H9 (cell line): Measurements from ENCODE around the gene MITF. TPM values are rescaled to one million over a fixed set of nuclear protein-coding genes. Genes with fewer than 3 reads are reported as not detected.

Experiments
- DNase-seq: peaks from one replicate; pipeline ENCODE4 v3.0.0-alpha.2; 2017
- H2AFZ ChIP-seq: one replicate; pipeline ENCODE4 v1.6.1; 2013; ENCODE audit warnings: mild to moderate bottlenecking, low read length, control low read depth, moderate library complexity
- H2AK5ac ChIP-seq: 2 replicates; pipeline ENCODE4 v1.6.1; 2013; ENCODE audit warnings: low read length, control low read depth, mixed read lengths; ENCODE audit not compliant: insufficient read length
- H2BK120ac ChIP-seq: one replicate; pipeline ENCODE4 v1.6.1; 2013; ENCODE audit warnings: low read depth, mild to moderate bottlenecking, low read length, control low read depth, inconsistent platforms; ENCODE audit not compliant: poor library complexity, severe bottlenecking
- H2BK12ac ChIP-seq: 2 replicates; pipeline ENCODE4 v1.6.1; 2013; ENCODE audit warnings: low read length, control low read depth, mixed read lengths, low read depth; ENCODE audit not compliant: insufficient read length
- H2BK15ac ChIP-seq: 2 replicates; pipeline ENCODE4 v1.6.1; 2013; ENCODE audit warnings: low read depth, low read length, control low read depth
- H2BK20ac ChIP-seq: one replicate; pipeline ENCODE4 v1.6.1; 2013; ENCODE audit warnings: low read depth, mild to moderate bottlenecking, low read length, control low read depth, inconsistent platforms; ENCODE audit not compliant: poor library complexity, severe bottlenecking
- H2BK5ac ChIP-seq: 2 replicates; pipeline ENCODE4 v1.6.1; 2013; ENCODE audit warnings: low read length, control low read depth, mixed read lengths; ENCODE audit not compliant: insufficient read length
- H3K14ac ChIP-seq: 2 replicates; pipeline ENCODE4 v1.6.1; 2013; ENCODE audit warnings: low read length, control low read depth; ENCODE audit not compliant: insufficient read depth
- H3K18ac ChIP-seq: 2 replicates; pipeline ENCODE4 v1.6.1; 2013; ENCODE audit warnings: low read depth, mild to moderate bottlenecking, mixed read lengths, low read length, control low read depth; ENCODE audit not compliant: insufficient read length
- H3K23ac ChIP-seq: 2 replicates; pipeline ENCODE4 v1.6.1; 2013; ENCODE audit warnings: low read length, control low read depth, mixed read lengths, low read depth; ENCODE audit not compliant: insufficient read length
- H3K23me2 ChIP-seq: 2 replicates; pipeline ENCODE4 v1.6.1; 2013; ENCODE audit warnings: low read depth, mild to moderate bottlenecking, mixed read lengths, low read length, control low read depth; ENCODE audit not compliant: insufficient read length, poor library complexity, severe bottlenecking
- H3K27ac ChIP-seq: 2 replicates; pipeline ENCODE4 v1.5.1; 2013; ENCODE audit warnings: low read length, control low read depth, mixed read lengths, low read depth; ENCODE audit not compliant: insufficient read length
- H3K27me3 ChIP-seq: 2 replicates; pipeline ENCODE4 v1.6.1; 2013; ENCODE audit warnings: low read length, control low read depth, inconsistent platforms; ENCODE audit not compliant: insufficient read depth
- H3K4ac ChIP-seq: 2 replicates; pipeline ENCODE4 v1.6.1; 2013; ENCODE audit warnings: low read depth, mild to moderate bottlenecking, control low read depth, inconsistent platforms, low read length, moderate library complexity
- H3K4me1 ChIP-seq: 2 replicates; pipeline ENCODE4 v1.6.1; 2013; ENCODE audit warnings: low read length, control low read depth, inconsistent platforms; ENCODE audit not compliant: insufficient read depth
- H3K4me2 ChIP-seq: 2 replicates; pipeline ENCODE4 v1.6.1; 2013; ENCODE audit warnings: low read length, control low read depth, mixed read lengths; ENCODE audit not compliant: insufficient read length, insufficient read depth
- H3K56ac ChIP-seq: 2 replicates; pipeline ENCODE4 v1.6.1; 2013; ENCODE audit warnings: low read depth, mild to moderate bottlenecking, mixed read lengths, low read length, control low read depth; ENCODE audit not compliant: insufficient read length
- H3K79me1 ChIP-seq: 2 replicates; pipeline ENCODE4 v1.6.1; 2013; ENCODE audit warnings: low read depth, mild to moderate bottlenecking, moderate library complexity, low read length, control low read depth, inconsistent platforms; ENCODE audit not compliant: insufficient read depth, poor library complexity, severe bottlenecking
- H3K79me2 ChIP-seq: 2 replicates; pipeline ENCODE4 v1.6.1; 2013; ENCODE audit warnings: low read length, control low read depth, inconsistent platforms; ENCODE audit not compliant: insufficient read depth
- H3K9ac ChIP-seq: 2 replicates; pipeline ENCODE4 v1.6.1; 2013; ENCODE audit warnings: low read length, control low read depth, mixed read lengths; ENCODE audit not compliant: insufficient read length; ENCODE audit errors: extremely low read depth
- H3K9me3 ChIP-seq: one replicate; pipeline ENCODE4 v1.6.1; 2013; ENCODE audit warnings: low read depth, low read length, inconsistent platforms; ENCODE audit not compliant: control insufficient read depth
- H3T11ph ChIP-seq: one replicate; pipeline ENCODE4 v1.6.1; 2013; ENCODE audit warnings: mild to moderate bottlenecking, low read length, control low read depth, inconsistent platforms
- H4K20me1 ChIP-seq: one replicate; pipeline ENCODE4 v1.6.1; 2013; ENCODE audit not compliant: control insufficient read depth, insufficient read length, insufficient read depth
- H4K5ac ChIP-seq: 2 replicates; pipeline ENCODE4 v1.6.1; 2013; ENCODE audit warnings: low read depth, mild to moderate bottlenecking, mixed read lengths, low read length, control low read depth; ENCODE audit not compliant: insufficient read length
- H4K8ac ChIP-seq: replicated peaks from 2 replicates; pipeline ENCODE4 v1.6.1; 2013; ENCODE audit warnings: low read length, control low read depth, mixed read lengths, low read depth; ENCODE audit not compliant: insufficient read length
- H4K91ac ChIP-seq: 2 replicates; pipeline ENCODE4 v1.6.1; 2013; ENCODE audit warnings: low read depth, mild to moderate bottlenecking, moderate library complexity, mixed read lengths, low read length, control low read depth; ENCODE audit not compliant: insufficient read length
- H3K27ac Mint-ChIP-seq, 3 experiments: 2 replicates in 2 of 3; 3 replicates in 1 of 3; pipeline ENCODE4 v1.8.0; 2020 to 2021; ENCODE audit warnings: mixed read lengths in 3 of 3, mild to moderate bottlenecking in 1 of 3, moderate library complexity in 1 of 3
- H3K27me3 Mint-ChIP-seq: 2 replicates; pipeline ENCODE4 v1.8.0; 2021; ENCODE audit warnings: low read depth, mild to moderate bottlenecking, moderate library complexity, mixed read lengths
- H3K36me3 Mint-ChIP-seq, 3 experiments: 2 replicates in 2 of 3; 3 replicates in 1 of 3; pipeline ENCODE4 v1.8.0; 2020 to 2021; ENCODE audit warnings: low read depth in 3 of 3, mixed read lengths in 3 of 3; ENCODE audit not compliant: insufficient read depth in 1 of 3
- H3K4me1 Mint-ChIP-seq, 2 experiments: 2 replicates each; pipeline ENCODE4 v1.8.0; 2020; ENCODE audit warnings: mixed read lengths in 2 of 2
- H3K4me3 Mint-ChIP-seq, 2 experiments: 2 replicates in 1 of 2; 3 replicates in 1 of 2; pipeline ENCODE4 v1.8.0; 2020 to 2021; ENCODE audit warnings: mild to moderate bottlenecking in 2 of 2, mixed read lengths in 2 of 2, moderate library complexity in 1 of 2
- H3K9me3 Mint-ChIP-seq, 2 experiments: 2 replicates in 1 of 2; 3 replicates in 1 of 2; pipeline ENCODE4 v1.8.0; 2020; ENCODE audit warnings: mild to moderate bottlenecking in 2 of 2, mixed read lengths in 2 of 2, moderate library complexity in 1 of 2
- CTCF ChIP-seq: fragments of 200-600 bp; sonication (generic); conservative IDR thresholded peaks from 3 replicates; pipeline ENCODE4 v1.8.0; 2021; ENCODE audit warnings: antibody characterized with exemption, mild to moderate bottlenecking
- WGBS: extraction: QIAGEN DNeasy Blood & Tissue Kit; methylation state at CpG from one replicate; pipeline ENCODE4 v1.1.7; 2013; ENCODE audit warnings: missing lambda C conversion rate, low lambda C conversion rate, mixed read lengths; ENCODE audit not compliant: insufficient read length; ENCODE audit errors: extremely low coverage; 5-methylcytosine and 5-hydroxymethylcytosine counted together
- total RNA-seq: library from RNA; stranded (reverse); gene quantifications from 2 replicates; pipeline ENCODE4 v1.2.1, GENCODE V29; 2021

The MITF gene
- total RNA-seq, 1 experiment from 2014 or later = 0.81 TPM

- no peak overlapping the region for H2BK15ac ChIP-seq
- no peak overlapping the region for H3K9ac ChIP-seq
- H2AK5ac ChIP-seq = no peak overlapping the region
- no peak for TF ChIP-seq CTCF
- H3K27me3 ChIP-seq = no peaks in the 10 kb centered on the region
- no peak overlapping the region for H3K56ac ChIP-seq
- Mint-ChIP-seq H3K4me3 (no peak overlapping the region), H3K27me3 (no peaks in the 10 kb centered on the region), H3K9me3 (no peaks in the 10 kb centered on the region), H3K27ac (no peak overlapping the region), H3K4me1 (peaks cover 3 to 7% of the 10 kb centered on the region in 2 experiments; a peak in 3 of 4 replicates), H3K36me3 (no peaks in the 10 kb centered on the region)
- no peak overlapping the region for H4K91ac ChIP-seq
- no peak overlapping the region for H3K4ac ChIP-seq
- WGBS = no CpG with 5 or more reads among the region's 6 CpGs
- no peak overlapping the region for H3T11ph ChIP-seq
- H3K4me1 ChIP-seq = peaks cover 2% of the 10 kb centered on the region; the same call in 1 of the 2 replicates
- no peak overlapping the region for H3K23ac ChIP-seq
- no peaks in the 10 kb centered on the region for H4K20me1 ChIP-seq
- no peak overlapping the region for H2BK120ac ChIP-seq
- no peak overlapping the region for H3K4me2 ChIP-seq
- no peak overlapping the region for H3K18ac ChIP-seq
- no peak overlapping the region for H4K8ac ChIP-seq
- no peak overlapping the region for H2AFZ ChIP-seq
- no peaks in the 10 kb centered on the region for H3K23me2 ChIP-seq
- H3K27ac ChIP-seq = no peak overlapping the region
- H2BK5ac ChIP-seq = no peak overlapping the region
- no peak overlapping the region for H2BK20ac ChIP-seq
- DNase-seq = no peak
- no peaks in the 10 kb centered on the region for H3K9me3 ChIP-seq
- no peaks in the 10 kb centered on the region for H3K79me2 ChIP-seq
- H4K5ac ChIP-seq = no peak overlapping the region
- no peak overlapping the region for H2BK12ac ChIP-seq
- H3K14ac ChIP-seq = no peak overlapping the region
- H3K79me1 ChIP-seq = no peaks in the 10 kb centered on the region
These were observed 197.0 kb downstream of the MITF start for GRCh38 chr3:69936266-69936665.
